H9 (cell line): ENCODE data around the gene MOXD1. TPM values are rescaled to one million over a fixed set of nuclear protein-coding genes. Genes with fewer than 3 reads are reported as not detected.

Experiments
- DNase-seq: peaks from one replicate; pipeline ENCODE4 v3.0.0-alpha.2; 2017
- H2AFZ ChIP-seq: one replicate; pipeline ENCODE4 v1.6.1; 2013; ENCODE audit warnings: mild to moderate bottlenecking, low read length, control low read depth, moderate library complexity
- H2AK5ac ChIP-seq: 2 replicates; pipeline ENCODE4 v1.6.1; 2013; ENCODE audit warnings: low read length, control low read depth, mixed read lengths; ENCODE audit not compliant: insufficient read length
- H2BK120ac ChIP-seq: one replicate; pipeline ENCODE4 v1.6.1; 2013; ENCODE audit warnings: low read depth, mild to moderate bottlenecking, low read length, control low read depth, inconsistent platforms; ENCODE audit not compliant: poor library complexity, severe bottlenecking
- H2BK12ac ChIP-seq: 2 replicates; pipeline ENCODE4 v1.6.1; 2013; ENCODE audit warnings: low read length, control low read depth, mixed read lengths, low read depth; ENCODE audit not compliant: insufficient read length
- H2BK15ac ChIP-seq: 2 replicates; pipeline ENCODE4 v1.6.1; 2013; ENCODE audit warnings: low read depth, low read length, control low read depth
- H2BK20ac ChIP-seq: one replicate; pipeline ENCODE4 v1.6.1; 2013; ENCODE audit warnings: low read depth, mild to moderate bottlenecking, low read length, control low read depth, inconsistent platforms; ENCODE audit not compliant: poor library complexity, severe bottlenecking
- H2BK5ac ChIP-seq: 2 replicates; pipeline ENCODE4 v1.6.1; 2013; ENCODE audit warnings: low read length, control low read depth, mixed read lengths; ENCODE audit not compliant: insufficient read length
- H3K14ac ChIP-seq: 2 replicates; pipeline ENCODE4 v1.6.1; 2013; ENCODE audit warnings: low read length, control low read depth; ENCODE audit not compliant: insufficient read depth
- H3K18ac ChIP-seq: 2 replicates; pipeline ENCODE4 v1.6.1; 2013; ENCODE audit warnings: low read depth, mild to moderate bottlenecking, mixed read lengths, low read length, control low read depth; ENCODE audit not compliant: insufficient read length
- H3K23ac ChIP-seq: 2 replicates; pipeline ENCODE4 v1.6.1; 2013; ENCODE audit warnings: low read length, control low read depth, mixed read lengths, low read depth; ENCODE audit not compliant: insufficient read length
- H3K23me2 ChIP-seq: 2 replicates; pipeline ENCODE4 v1.6.1; 2013; ENCODE audit warnings: low read depth, mild to moderate bottlenecking, mixed read lengths, low read length, control low read depth; ENCODE audit not compliant: insufficient read length, poor library complexity, severe bottlenecking
- H3K27ac ChIP-seq: 2 replicates; pipeline ENCODE4 v1.5.1; 2013; ENCODE audit warnings: low read length, control low read depth, mixed read lengths, low read depth; ENCODE audit not compliant: insufficient read length
- H3K27me3 ChIP-seq: 2 replicates; pipeline ENCODE4 v1.6.1; 2013; ENCODE audit warnings: low read length, control low read depth, inconsistent platforms; ENCODE audit not compliant: insufficient read depth
- H3K4ac ChIP-seq: 2 replicates; pipeline ENCODE4 v1.6.1; 2013; ENCODE audit warnings: low read depth, mild to moderate bottlenecking, control low read depth, inconsistent platforms, low read length, moderate library complexity
- H3K4me1 ChIP-seq: 2 replicates; pipeline ENCODE4 v1.6.1; 2013; ENCODE audit warnings: low read length, control low read depth, inconsistent platforms; ENCODE audit not compliant: insufficient read depth
- H3K4me2 ChIP-seq: 2 replicates; pipeline ENCODE4 v1.6.1; 2013; ENCODE audit warnings: low read length, control low read depth, mixed read lengths; ENCODE audit not compliant: insufficient read length, insufficient read depth
- H3K56ac ChIP-seq: 2 replicates; pipeline ENCODE4 v1.6.1; 2013; ENCODE audit warnings: low read depth, mild to moderate bottlenecking, mixed read lengths, low read length, control low read depth; ENCODE audit not compliant: insufficient read length
- H3K79me1 ChIP-seq: 2 replicates; pipeline ENCODE4 v1.6.1; 2013; ENCODE audit warnings: low read depth, mild to moderate bottlenecking, moderate library complexity, low read length, control low read depth, inconsistent platforms; ENCODE audit not compliant: insufficient read depth, poor library complexity, severe bottlenecking
- H3K79me2 ChIP-seq: 2 replicates; pipeline ENCODE4 v1.6.1; 2013; ENCODE audit warnings: low read length, control low read depth, inconsistent platforms; ENCODE audit not compliant: insufficient read depth
- H3K9ac ChIP-seq: 2 replicates; pipeline ENCODE4 v1.6.1; 2013; ENCODE audit warnings: low read length, control low read depth, mixed read lengths; ENCODE audit not compliant: insufficient read length; ENCODE audit errors: extremely low read depth
- H3K9me3 ChIP-seq: one replicate; pipeline ENCODE4 v1.6.1; 2013; ENCODE audit warnings: low read depth, low read length, inconsistent platforms; ENCODE audit not compliant: control insufficient read depth
- H3T11ph ChIP-seq: one replicate; pipeline ENCODE4 v1.6.1; 2013; ENCODE audit warnings: mild to moderate bottlenecking, low read length, control low read depth, inconsistent platforms
- H4K20me1 ChIP-seq: one replicate; pipeline ENCODE4 v1.6.1; 2013; ENCODE audit not compliant: control insufficient read depth, insufficient read length, insufficient read depth
- H4K5ac ChIP-seq: 2 replicates; pipeline ENCODE4 v1.6.1; 2013; ENCODE audit warnings: low read depth, mild to moderate bottlenecking, mixed read lengths, low read length, control low read depth; ENCODE audit not compliant: insufficient read length
- H4K8ac ChIP-seq: replicated peaks from 2 replicates; pipeline ENCODE4 v1.6.1; 2013; ENCODE audit warnings: low read length, control low read depth, mixed read lengths, low read depth; ENCODE audit not compliant: insufficient read length
- H4K91ac ChIP-seq: 2 replicates; pipeline ENCODE4 v1.6.1; 2013; ENCODE audit warnings: low read depth, mild to moderate bottlenecking, moderate library complexity, mixed read lengths, low read length, control low read depth; ENCODE audit not compliant: insufficient read length
- H3K27ac Mint-ChIP-seq, 3 experiments: 2 replicates in 2 of 3; 3 replicates in 1 of 3; pipeline ENCODE4 v1.8.0; 2020 to 2021; ENCODE audit warnings: mixed read lengths in 3 of 3, mild to moderate bottlenecking in 1 of 3, moderate library complexity in 1 of 3
- H3K27me3 Mint-ChIP-seq: 2 replicates; pipeline ENCODE4 v1.8.0; 2021; ENCODE audit warnings: low read depth, mild to moderate bottlenecking, moderate library complexity, mixed read lengths
- H3K36me3 Mint-ChIP-seq, 3 experiments: 2 replicates in 2 of 3; 3 replicates in 1 of 3; pipeline ENCODE4 v1.8.0; 2020 to 2021; ENCODE audit warnings: low read depth in 3 of 3, mixed read lengths in 3 of 3; ENCODE audit not compliant: insufficient read depth in 1 of 3
- H3K4me1 Mint-ChIP-seq, 2 experiments: 2 replicates each; pipeline ENCODE4 v1.8.0; 2020; ENCODE audit warnings: mixed read lengths in 2 of 2
- H3K4me3 Mint-ChIP-seq, 2 experiments: 2 replicates in 1 of 2; 3 replicates in 1 of 2; pipeline ENCODE4 v1.8.0; 2020 to 2021; ENCODE audit warnings: mild to moderate bottlenecking in 2 of 2, mixed read lengths in 2 of 2, moderate library complexity in 1 of 2
- H3K9me3 Mint-ChIP-seq, 2 experiments: 2 replicates in 1 of 2; 3 replicates in 1 of 2; pipeline ENCODE4 v1.8.0; 2020; ENCODE audit warnings: mild to moderate bottlenecking in 2 of 2, mixed read lengths in 2 of 2, moderate library complexity in 1 of 2
- CTCF ChIP-seq: fragments of 200-600 bp; sonication (generic); conservative IDR thresholded peaks from 3 replicates; pipeline ENCODE4 v1.8.0; 2021; ENCODE audit warnings: antibody characterized with exemption, mild to moderate bottlenecking
- WGBS: extraction: QIAGEN DNeasy Blood & Tissue Kit; methylation state at CpG from one replicate; pipeline ENCODE4 v1.1.7; 2013; ENCODE audit warnings: missing lambda C conversion rate, low lambda C conversion rate, mixed read lengths; ENCODE audit not compliant: insufficient read length; ENCODE audit errors: extremely low coverage; 5-methylcytosine and 5-hydroxymethylcytosine counted together
- total RNA-seq: library from RNA; stranded (reverse); gene quantifications from 2 replicates; pipeline ENCODE4 v1.2.1, GENCODE V29; 2021

The MOXD1 gene
- total RNA-seq, 1 experiment from 2014 or later, result 2.3 TPM

GRCh38 chr6:132334521-132334885 is 66.8 kb downstream of the MOXD1 start:
- Histone ChIP-seq H4K8ac (no peak overlapping the region), H3K56ac (no peak overlapping the region), H3T11ph (no peak overlapping the region), H2AK5ac (no peak overlapping the region), H3K23ac (no peak overlapping the region), H4K20me1 (no peaks in the 10 kb centered on the region), H4K5ac (no peak overlapping the region), H3K18ac (no peak overlapping the region), H3K27me3 (no peaks in the 10 kb centered on the region), H3K4me2 (no peak overlapping the region), H2BK120ac (no peak overlapping the region), H2BK5ac (no peak overlapping the region), H2AFZ (no peak overlapping the region), H3K79me1 (no peaks in the 10 kb centered on the region), H4K91ac (no peak overlapping the region), H3K9ac (no peak overlapping the region), H3K27ac (no peak overlapping the region), H2BK20ac (no peak overlapping the region), H3K79me2 (no peaks in the 10 kb centered on the region), H3K14ac (no peak overlapping the region), H2BK15ac (no peak overlapping the region), H2BK12ac (no peak overlapping the region), H3K4me1 (no peaks in the 10 kb centered on the region), H3K23me2 (no peaks in the 10 kb centered on the region), H3K9me3 (no peaks in the 10 kb centered on the region), H3K4ac (no peak overlapping the region)
- Mint-ChIP-seq H3K27me3 (no peaks in the 10 kb centered on the region), H3K4me1 (no peaks in the 10 kb centered on the region), H3K36me3 (no peaks in the 10 kb centered on the region), H3K4me3 (no peak overlapping the region), H3K9me3 (no peaks in the 10 kb centered on the region; a peak in 1 of 5 replicates), H3K27ac (no peak overlapping the region)
- no CpG with 5 or more reads among the region's 4 CpGs for WGBS
- DNase-seq, result no peak
- TF ChIP-seq CTCF, result no peak
